Lung microvascular endothelial cell (primary cell): ENCODE measurements around the gene SPINT2. TPM values are rescaled to one million over a fixed set of nuclear protein-coding genes. Genes with fewer than 3 reads are reported as not detected.
"Not testable (repeated sequence)": the region's sequence is repeated elsewhere in the genome, so short reads cannot be mapped to it uniquely, and the experiment has no call there.

Source experiments
- DNase-seq, 2 donors: peaks; one replicate each; pipeline versions ENCODE4 v3.0.0 to v3.0.0-alpha.2; 2010; ENCODE audit warnings: low read depth in 2 of 2
- total RNA-seq: library from RNA; depleted of rRNA; stranded (reverse); fragments of >200 nt; gene quantifications from 2 replicates; pipeline ENCODE4 v1.2.1, GENCODE V29; 2014

Gene SPINT2
- total RNA-seq, 1 donor from 2014 or later: 27.0 TPM

DNA sequence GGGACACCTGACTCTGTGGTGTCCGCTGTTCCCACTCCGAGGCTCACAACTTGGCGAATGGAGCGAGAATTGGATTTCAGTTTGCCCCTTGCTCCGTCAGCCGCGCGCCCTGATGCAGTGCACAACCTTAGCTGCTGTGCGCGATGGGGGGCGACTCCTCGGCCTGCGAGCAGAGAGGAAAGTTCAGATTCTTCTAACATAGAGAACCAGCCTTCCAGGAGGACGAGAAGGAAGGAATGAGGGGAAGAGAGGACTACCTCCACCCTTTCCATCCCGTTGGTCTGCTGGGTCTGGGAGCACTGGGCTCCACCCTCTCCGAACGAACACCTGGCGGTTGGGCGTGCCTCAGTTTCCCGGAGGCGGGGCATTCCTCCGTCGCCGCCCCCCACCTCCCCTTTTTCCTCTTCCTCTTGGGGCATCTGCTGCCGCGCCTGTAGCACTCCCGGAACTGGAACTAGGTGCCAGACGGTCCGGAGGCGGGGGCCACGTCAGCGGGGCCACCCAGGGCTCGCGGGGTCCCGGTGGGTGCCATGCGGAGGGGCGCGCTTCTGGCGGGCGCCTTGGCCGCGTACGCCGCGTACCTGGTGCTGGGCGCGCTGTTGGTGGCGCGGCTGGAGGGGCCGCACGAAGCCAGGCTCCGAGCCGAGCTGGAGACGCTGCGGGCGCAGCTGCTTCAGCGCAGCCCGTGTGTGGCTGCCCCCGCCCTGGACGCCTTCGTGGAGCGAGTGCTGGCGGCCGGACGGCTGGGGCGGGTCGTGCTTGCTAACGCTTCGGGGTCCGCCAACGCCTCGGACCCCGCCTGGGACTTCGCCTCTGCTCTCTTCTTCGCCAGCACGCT, 55.3 kb downstream of the SPINT2 start, which contains the start of gene KCNK6:
TSS of gene KCNK6 (plus strand) at position 425 of the 838 bp plus-strand sequence. CDS start at position 531, 106 bp downstream.
- peak; percentile 31 to 37 for DNase-seq

DNA sequence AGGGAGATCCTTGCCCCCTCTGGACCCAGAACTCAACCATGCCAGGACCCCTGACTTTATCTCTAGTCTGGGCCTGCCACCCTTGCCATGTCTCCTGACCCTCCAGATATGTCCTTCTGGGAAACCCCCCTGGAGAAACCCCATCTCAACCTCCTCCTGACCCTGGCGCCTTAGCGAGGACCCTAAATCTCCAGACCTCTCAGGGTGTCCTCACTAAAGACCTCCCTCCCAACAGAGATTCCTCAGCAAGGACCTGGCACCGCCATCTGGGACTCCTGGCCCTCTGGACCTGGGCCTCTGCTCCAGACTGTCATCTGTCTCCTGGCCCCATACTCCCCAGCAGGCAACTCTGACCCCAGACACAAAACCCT, 56.6 kb downstream of the SPINT2 start:
- DNase-seq: no peak

- no peak for DNase-seq
Measured at GRCh38 chr19:38321646-38322196, 57.3 kb downstream of the SPINT2 start.

DNA sequence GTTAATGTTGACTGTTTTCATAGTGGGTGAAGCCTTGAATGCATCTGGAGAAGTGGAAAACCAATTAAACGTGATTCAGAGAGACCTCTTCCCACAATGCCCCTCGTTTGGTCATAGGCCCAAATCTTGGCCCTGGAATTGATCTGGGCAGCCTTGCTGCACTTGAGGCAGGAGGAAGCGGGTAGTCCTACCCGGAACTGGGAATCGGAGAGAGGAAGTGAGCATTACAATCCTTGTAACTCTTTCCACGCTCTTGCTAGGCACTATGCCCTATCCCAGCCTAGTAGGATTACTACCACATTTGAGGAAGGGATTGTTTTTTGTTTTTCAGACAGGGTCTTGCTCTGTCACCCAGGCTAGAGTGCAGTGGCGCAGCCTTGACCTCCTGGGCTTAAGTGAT, 58.9 kb downstream of the SPINT2 start:
- DNase-seq: no peak

DNA sequence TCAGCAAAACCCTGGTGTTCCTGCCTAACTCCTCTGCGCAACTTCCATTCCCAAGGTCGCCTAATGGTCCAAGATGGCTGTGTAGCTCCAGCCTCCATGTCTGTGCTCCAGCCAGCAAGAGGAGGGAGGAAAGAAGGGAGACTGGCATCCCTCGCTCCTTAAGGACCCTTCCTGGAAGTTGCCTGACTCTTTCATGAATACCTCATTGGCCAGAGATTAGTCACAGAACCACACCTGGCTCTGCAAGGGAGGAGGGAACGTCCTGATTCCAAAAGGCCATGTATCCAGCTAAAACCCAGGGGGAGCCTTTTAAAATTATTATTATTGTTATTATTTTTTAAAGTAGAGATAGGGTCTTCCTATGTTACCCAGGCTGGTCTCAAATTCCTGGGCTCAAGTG, 60.1 kb downstream of the SPINT2 start:
- DNase-seq: no peak

GRCh38 chr19:38326591-38326990, 62.2 kb downstream of the SPINT2 start:
- DNase-seq: no peak

GRCh38 chr19:38329651-38330050, 65.3 kb downstream of the SPINT2 start:
- no peak for DNase-seq

- DNase-seq: no peak
Measured at GRCh38 chr19:38331728-38332127, 67.4 kb downstream of the SPINT2 start.

GRCh38 chr19:38333245-38333644, 68.9 kb downstream of the SPINT2 start:
- no peak for DNase-seq

- DNase-seq: peak; percentile 66 to 95
Measured at GRCh38 chr19:38335949-38336637, 71.7 kb downstream of the SPINT2 start.

DNA sequence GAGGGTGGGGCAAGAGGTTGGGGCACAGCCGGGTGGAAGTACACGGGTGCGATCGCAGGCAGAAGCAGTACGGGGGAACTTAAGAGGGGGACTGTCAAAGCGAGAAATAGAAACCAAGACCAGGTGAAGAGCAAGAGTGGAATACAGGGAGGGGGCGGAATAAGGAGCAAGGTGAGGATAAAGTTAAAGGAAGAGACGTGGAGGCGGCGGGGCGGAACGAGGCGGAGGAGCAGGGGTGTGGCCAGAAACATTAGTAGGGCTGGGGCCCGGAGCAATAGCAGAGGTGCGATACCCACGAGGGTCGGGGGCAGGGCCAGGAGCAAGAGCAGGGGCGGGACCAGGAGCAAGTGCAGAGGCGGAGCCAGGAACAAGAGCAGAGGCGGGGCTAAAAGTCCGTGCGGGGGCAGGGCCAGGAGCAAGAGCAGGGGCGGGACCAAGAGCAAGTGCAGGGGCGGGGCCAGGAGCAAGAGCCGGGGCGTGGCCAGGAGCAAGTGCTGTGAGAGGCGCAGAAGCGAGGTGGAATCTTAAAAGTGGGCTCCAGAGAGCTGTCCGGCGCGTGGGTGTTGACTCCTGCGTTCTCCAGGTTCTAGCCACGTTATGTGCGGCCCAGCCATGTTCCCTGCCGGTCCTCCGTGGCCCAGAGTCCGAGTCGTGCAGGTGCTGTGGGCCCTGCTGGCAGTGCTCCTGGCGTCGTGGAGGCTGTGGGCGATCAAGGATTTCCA, 72.4 kb downstream of the SPINT2 start:
- peak; percentile 45 to 94 for DNase-seq

- DNase-seq: no peak
Measured at GRCh38 chr19:38337360-38337653, 72.9 kb downstream of the SPINT2 start.

DNA sequence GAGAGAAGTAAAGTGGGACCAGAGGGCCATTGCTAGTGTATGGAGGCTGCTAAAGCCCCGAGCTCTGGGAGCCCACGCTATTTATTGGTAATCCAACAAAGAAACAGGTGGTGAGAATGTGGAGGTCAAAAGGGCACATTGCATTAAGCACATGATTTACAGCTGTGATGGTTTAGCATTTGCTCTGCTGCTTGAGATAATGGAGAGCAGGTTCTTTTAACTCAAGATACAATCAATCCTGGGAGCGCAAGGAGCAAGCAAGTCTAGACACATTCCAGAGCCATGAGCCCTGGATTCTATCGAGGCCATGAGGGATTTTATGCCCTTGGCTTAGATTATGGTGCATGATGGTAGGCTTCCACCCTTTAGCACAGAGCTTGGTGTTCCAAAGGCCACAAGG, 74.6 kb downstream of the SPINT2 start:
- DNase-seq: not testable (repeated sequence)

- no peak for DNase-seq
Measured at GRCh38 chr19:38340927-38341326, 76.6 kb downstream of the SPINT2 start.

Other genes starting within 250 kb of the SPINT2 start
- gene DPF1, start 40.4 kb upstream of the SPINT2 start, total RNA-seq: under 0.01 and 0.22 TPM in 2 replicates
- gene PPP1R14A, start 8.2 kb upstream of the SPINT2 start, total RNA-seq: 1.6 and 2.6 TPM in 2 replicates
- 0.40 and 2.2 TPM in 2 replicates for gene C19orf33, start 39.7 kb downstream of the SPINT2 start, total RNA-seq
- gene YIF1B, start 51.4 kb downstream of the SPINT2 start, total RNA-seq: 54.0 and 65.4 TPM in 2 replicates
- 5.2 and 5.4 TPM in 2 replicates for gene KCNK6, start 55.3 kb downstream of the SPINT2 start, total RNA-seq
- gene CATSPERG, start 71.3 kb downstream of the SPINT2 start, total RNA-seq: 0.44 and 1.8 TPM in 2 replicates
- gene PSMD8, start 110.0 kb downstream of the SPINT2 start, total RNA-seq: 178 and 202 TPM in 2 replicates
- 0.22 TPM in 1 of 2 replicates, not detected in the other for gene GGN, start 123.5 kb downstream of the SPINT2 start, total RNA-seq
- under 0.01 and 0.87 TPM in 2 replicates for gene SPRED3, start 124.1 kb downstream of the SPINT2 start, total RNA-seq
- 4.0 and 4.8 TPM in 2 replicates for gene FAM98C, start 138.5 kb downstream of the SPINT2 start, total RNA-seq
- not detected in 2 replicates for gene RASGRP4, start 161.6 kb downstream of the SPINT2 start, total RNA-seq
- gene RYR1, start 169.1 kb downstream of the SPINT2 start, total RNA-seq: not detected in 2 replicates